GM21390 (cell line): ENCODE data around the gene BTBD16.

Experiments used
- ATAC-seq: cut with Tn5 transposase; IDR thresholded peaks from one replicate; pipeline ENCODE4 v1.9.1; 2021; ENCODE audit not compliant: unreplicated experiment

The BTBD16 gene

GRCh38 chr10:122248356-122249302 lies 22.5 kb upstream of the BTBD16 start:
- no peak for ATAC-seq

DNA sequence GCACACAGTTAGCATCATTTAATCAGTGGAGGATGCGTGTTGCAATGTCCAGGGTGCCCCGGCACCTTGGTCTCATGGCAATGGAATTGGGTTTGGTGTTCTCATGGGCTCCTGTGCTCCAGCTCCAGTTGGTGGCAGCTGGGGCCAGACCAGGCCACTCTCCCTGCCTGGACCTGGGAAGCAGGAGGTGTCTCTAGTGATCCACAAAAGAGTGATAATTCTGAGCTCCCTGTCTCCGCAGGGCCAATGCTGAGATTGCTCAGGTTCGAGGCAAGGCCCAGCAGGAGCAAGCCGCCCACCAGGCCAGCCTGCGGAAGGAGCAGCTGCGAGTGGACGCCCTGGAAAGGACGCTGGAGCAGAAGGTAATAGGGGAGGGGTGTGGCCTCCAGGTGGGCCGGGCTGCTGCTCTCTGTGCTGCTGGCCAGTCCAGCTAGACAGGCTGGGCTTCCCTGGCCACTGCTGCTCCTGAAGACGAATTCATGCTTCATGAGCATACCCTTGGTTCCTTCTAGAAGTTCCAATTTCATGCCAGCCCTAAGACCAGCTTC lies 21.7 kb upstream of the BTBD16 start:
- no peak for ATAC-seq

DNA sequence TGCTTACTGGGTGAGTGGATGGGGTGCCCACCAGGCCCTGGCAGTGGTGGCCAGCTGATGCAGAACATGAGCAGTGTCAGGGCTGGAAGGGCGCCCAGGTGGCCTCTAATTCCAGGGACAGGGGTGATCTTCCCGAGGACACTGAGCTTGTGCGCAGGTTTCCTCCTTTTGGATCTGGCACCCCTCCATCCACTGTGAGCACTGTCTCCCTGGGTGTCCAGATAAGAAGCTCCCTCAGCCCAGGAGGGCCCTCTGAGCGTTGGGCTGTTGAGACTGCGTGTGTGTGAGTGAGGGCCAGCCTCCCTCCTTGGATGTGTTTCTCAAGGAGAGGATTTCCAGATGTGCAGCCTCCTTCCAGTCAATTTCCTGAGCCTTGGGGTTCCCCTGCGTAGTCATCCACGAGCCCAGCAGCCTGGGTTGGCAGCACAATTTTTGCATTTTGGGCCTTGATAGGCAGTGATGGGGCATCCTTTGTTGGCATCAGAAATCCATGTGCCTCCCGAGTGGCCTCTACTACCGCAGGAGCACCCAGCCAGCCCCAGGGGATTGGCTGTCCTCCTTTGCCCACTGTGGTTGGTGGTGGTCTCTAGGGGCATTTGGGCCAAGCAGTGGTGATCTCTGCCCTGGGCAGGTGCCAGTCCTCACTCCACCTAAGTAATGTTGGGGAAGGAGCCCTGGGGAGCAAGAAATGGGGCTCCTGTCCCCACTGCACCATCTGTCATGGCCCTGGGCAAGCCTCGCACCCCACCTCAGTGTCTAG lies 20.9 kb upstream of the BTBD16 start:
- no peak for ATAC-seq

DNA sequence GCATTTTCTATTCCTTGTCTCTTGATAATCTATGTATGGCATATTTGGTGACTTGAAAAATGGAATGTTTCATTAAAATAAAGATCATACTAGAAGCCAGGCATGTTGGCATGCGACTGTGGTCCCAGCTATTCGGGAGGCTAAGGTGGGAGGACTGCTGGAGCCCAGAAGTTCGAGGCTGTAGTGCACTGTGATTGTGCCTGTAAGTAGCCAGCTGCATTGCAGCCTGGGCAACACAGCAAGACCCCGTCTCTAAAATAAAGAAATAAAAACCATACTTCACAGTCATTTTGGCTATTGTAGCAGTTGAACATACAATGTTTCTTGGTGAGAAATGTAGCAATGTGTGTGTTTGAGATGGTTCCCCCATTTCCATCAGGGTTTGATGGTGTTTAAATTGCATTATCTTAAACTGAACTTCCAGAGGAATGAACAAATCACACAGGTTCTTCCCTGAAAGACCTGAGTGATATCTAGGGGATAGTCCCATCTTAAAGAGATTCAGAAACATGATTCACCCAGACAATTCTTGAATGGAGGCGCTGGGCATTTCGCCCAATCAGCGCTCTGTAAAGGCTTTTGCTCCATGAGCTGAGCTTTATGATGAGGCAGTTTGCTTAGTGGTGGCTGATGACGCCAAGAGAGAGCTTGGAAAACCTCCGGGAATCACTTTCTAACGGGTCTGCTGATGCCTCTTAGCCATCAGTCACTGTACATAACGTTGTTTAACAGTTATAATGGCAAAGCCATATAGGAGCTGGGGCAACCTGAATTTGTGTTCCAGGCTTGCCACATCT lies 19.4 kb upstream of the BTBD16 start:
- no peak for ATAC-seq

- ATAC-seq, result no peak
These were observed 18.3 kb upstream of the BTBD16 start for GRCh38 chr10:122252805-122253204.

- ATAC-seq, result no peak
These were observed 17.5 kb upstream of the BTBD16 start for GRCh38 chr10:122253605-122254004.

DNA sequence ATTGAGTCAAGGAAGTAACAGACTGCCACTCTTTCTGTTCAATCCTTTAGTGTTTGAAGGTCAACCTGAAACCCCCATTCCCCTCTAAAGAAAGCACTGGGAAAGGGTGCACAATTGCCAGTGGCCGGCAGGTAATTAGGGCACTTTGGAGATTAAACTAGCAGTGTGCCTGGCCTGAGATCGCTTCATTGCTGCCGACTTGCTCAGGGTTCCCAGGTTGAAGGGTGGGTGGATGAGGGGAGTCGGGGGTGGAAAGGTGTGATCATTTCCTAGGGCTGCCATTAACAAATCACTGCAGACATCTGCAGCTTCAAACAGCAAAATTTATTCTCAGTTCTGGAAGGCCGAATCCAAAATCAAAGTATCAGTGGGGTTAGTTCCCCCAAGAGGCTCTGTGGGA lies 16.3 kb upstream of the BTBD16 start:
- no peak for ATAC-seq

DNA sequence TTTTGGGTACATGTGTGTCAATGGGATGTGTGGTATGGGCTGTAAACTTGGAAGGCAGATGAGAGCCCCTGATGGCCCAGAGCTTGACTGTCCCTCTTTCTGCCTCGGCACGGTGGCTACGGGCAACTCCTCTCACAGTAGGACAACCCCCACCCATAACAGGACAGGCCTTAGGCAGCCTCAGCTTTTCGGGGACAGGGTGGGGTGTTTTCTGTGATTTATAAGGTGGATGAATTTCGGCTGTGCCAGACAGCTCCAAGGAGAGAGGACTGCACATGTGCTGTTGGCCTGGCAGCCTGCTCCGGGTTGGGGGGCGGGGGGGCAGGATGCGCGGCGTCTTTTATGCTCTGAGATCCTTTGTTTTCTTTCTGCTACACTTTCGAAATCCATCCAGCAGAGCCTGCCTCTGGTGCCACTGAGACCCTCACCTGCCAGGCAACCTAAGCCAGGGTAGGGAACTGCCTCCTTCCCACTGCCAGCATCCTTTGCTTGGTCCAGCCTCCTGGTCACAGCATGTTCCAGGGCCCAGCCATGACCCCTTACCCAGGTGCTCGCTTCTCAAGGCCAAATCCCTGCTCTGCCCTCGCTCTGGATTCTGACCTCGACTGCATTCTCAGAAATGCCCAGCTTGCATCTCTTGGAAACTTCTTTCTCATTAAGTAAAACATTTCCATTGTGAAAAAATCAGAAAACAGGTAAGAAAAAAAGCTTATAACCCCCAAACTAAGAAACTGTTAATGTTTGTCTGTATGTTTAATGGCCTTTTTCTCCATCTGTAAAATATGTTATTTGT lies 15.4 kb upstream of the BTBD16 start:
- no peak for ATAC-seq

DNA sequence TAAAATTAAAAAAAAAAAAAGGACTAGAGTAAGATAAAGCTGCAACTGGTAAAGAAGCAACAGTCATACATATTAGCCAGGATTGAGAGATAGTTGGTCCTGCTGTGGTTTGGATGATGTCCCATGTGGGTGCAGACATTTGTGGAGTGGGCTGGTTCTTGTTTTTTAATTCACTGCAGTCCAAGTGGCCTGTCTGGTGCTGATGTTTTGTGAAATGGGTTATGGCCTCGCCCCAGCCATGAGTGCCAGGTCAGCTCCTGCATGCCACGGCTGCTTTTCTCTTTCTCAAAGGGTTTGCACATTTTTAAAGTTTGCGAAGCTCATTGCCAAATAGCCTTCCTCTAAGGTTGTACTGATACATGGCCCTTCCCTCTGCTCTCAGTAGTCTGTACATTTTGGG lies 14.1 kb upstream of the BTBD16 start:
- ATAC-seq, result no peak

- no peak for ATAC-seq
These were observed 12.7 kb upstream of the BTBD16 start for GRCh38 chr10:122258136-122259074.

- no peak for ATAC-seq
These were observed 12.0 kb upstream of the BTBD16 start for GRCh38 chr10:122259075-122259466.

GRCh38 chr10:122261584-122261983 lies 9.5 kb upstream of the BTBD16 start:
- ATAC-seq, result no peak

DNA sequence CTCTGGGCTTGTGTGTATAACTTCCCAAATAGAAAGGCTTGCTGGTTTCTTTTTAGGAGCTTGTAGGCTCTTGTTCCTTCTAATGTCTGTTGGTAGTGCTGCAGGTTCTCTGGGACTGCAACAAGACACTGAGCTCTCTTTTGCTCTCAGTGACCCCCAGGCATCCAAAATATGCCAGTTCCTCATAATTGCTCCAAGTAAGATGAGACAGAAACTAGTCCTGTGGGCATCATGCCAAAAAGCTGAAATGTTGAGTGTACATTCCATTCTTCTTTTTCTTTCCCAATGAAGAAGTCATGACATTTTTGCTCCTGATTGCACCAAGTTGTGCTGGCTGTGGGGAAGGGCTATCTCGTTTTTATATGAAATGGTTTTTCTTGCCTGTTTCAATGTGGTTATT lies 7.1 kb upstream of the BTBD16 start:
- ATAC-seq, result no peak

DNA sequence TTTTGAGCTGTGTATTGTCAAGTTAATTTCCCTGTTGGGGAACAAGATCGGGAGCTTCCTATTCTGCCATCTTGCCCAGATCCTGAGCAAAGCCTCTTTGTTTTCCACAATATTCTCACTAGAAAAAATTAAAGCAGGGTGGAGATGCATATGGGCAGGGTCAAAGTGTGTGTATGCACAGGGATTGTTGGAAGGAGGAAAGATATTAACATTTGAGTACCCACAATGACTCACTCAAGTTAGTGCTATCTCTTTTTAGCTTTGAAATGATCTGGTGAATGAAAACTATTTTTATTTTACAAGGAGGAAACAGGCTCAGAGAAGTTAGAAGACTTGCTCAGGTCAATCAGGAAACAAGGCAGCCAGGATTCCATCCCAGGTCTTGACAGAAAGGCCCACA lies 6.7 kb upstream of the BTBD16 start:
- no peak for ATAC-seq

- no peak for ATAC-seq
These were observed 6.2 kb upstream of the BTBD16 start for GRCh38 chr10:122264931-122265330.

DNA sequence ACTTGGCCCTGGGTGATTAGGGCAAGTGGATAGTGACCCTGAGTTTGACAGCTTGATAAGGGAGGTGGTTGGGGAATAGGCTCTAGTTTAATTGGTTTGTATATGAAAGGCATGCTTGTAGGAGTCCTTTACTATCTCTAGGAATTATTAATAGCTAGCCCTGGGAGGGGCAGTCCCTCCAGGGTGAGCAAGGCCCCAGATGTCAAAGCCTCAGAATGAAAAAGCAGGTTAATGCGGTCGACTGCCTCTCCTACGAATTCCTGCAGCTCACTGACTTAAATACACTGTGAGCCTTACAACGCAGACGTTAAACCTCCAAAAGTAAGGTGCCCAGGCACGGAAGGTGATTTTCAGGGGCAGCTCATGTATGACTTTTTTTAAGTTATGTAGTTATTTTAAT lies 5.2 kb upstream of the BTBD16 start:
- no peak for ATAC-seq

DNA sequence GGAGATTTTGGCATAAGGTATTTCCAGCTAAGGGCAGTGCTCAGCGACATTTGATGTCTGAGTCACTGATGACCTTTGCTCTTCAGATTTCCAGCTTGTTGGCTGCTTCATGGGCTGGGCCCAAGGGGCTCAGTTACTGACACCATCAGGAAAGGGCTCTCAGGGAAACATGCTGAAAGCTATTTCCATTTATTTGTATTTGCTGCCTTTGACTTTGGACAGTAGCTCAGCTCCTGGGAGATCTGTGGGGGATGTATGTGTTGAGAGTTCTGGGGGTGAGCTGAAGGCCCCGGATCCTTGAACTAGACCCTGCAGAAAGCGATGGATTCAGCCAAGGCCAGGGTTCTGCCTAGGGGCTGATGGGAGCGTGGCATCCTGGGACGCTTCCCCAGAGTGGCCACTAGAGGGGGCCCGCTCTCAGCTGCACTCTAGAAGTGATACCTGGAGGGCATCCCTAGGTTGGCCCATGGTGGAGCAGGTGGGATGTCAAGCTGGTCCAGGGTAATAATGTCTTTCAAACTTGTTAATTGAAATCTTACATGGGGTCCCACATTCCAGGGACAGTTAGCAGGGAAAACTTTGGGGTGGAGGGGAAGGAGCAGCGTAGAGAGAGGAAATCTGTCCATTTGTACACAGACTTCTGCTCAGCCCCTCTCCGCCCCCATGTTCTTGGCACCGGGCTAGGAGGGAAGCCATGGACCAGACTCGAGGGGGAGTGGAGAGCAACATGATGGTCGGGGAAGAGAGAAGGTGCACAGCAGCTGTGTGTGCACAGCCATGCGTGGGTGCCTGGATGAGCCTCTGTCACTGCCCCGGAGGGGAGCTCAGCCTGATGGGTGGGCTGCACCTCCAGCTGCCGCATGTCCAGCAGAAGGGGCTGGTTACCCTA lies 3.0 kb upstream of the BTBD16 start:
- peak; percentile 77 for ATAC-seq

- no peak for ATAC-seq
These were observed 1.9 kb upstream of the BTBD16 start for GRCh38 chr10:122269059-122269687.
